Dendritic cell treated with granulocyte-macrophage colony-stimulating factor and Interleukin-4, amounts not matched to agents 40 ng/mL and 50 ng/mL, for 4 days (primary cell): Measurements from ENCODE around the gene PFKFB2.

ENCODE experiments used
- H3K27ac Mint-ChIP-seq: one replicate; pipeline ENCODE4 v1.8.0; 2022; ENCODE audit warnings: mild to moderate bottlenecking, mixed read lengths
- H3K27me3 Mint-ChIP-seq: one replicate; pipeline ENCODE4 v1.8.0; 2022; ENCODE audit warnings: mild to moderate bottlenecking, mixed read lengths
- H3K36me3 Mint-ChIP-seq: one replicate; pipeline ENCODE4 v1.8.0; 2022; ENCODE audit warnings: low read depth, mixed read lengths
- H3K4me1 Mint-ChIP-seq: one replicate; pipeline ENCODE4 v1.8.0; 2022; ENCODE audit warnings: low read depth, mixed read lengths
- H3K4me3 Mint-ChIP-seq: one replicate; pipeline ENCODE4 v1.8.0; 2022; ENCODE audit warnings: mild to moderate bottlenecking, moderate library complexity, mixed read lengths
- H3K9me3 Mint-ChIP-seq: one replicate; pipeline ENCODE4 v1.8.0; 2022; ENCODE audit warnings: mixed read lengths
- intact Hi-C: fragments of 100-400 bp; cut with micrococcal nuclease; formaldehyde crosslinking; loops from one replicate; pipeline ENCODE4 v1.15.0; 2022

The PFKFB2 gene

DNA sequence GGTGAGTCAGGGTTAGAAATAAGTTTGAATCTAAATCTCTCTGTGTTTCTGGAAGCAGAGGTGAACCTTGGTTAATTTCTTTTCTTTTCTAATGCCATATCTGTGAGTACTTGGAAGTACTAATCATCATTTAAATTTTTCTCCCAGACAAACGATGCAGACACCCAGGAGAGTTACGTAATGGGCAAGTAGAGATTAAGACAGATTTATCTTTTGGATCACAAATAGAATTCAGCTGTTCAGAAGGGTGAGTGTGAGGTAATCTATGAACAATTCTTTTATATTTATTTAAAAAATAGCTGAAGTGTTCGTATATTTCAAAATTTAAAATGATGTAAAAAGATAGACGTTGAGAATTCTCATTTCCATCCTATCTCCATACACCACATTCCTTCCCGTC is 62.2 kb downstream of the PFKFB2 start:
- Mint-ChIP-seq H3K27ac (no peak overlapping the region), H3K36me3 (no peaks in the 10 kb centered on the region), H3K4me3 (no peak overlapping the region), H3K4me1 (no peaks in the 10 kb centered on the region), H3K27me3 (peaks cover 2% of the 10 kb centered on the region), H3K9me3 (no peaks in the 10 kb centered on the region)
- intact Hi-C loops, result no loop called here

DNA sequence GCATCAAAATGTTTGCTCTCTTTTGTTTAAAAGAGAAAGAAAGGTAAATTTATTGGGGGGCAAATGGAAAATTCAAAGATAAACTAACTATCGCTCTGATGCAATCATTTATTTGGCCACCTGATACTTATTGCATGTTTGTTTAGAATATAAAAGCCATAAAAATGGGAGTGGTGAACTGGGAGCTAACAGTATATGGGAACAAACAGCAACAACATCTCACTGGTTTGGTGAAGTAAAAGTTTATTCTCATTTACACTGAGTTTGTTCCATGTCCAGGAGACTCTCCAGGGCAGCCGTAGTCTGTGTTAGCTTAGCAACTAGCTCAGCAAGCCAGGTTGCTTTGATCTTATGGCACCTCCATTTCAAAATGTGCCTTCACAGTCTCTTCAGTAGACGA is 71.3 kb downstream of the PFKFB2 start:
- H3K27ac Mint-ChIP-seq, result no peak overlapping the region
- no peaks in the 10 kb centered on the region for H3K27me3 Mint-ChIP-seq
- H3K4me1 Mint-ChIP-seq, result no peaks in the 10 kb centered on the region
- peaks cover 34% of the 10 kb centered on the region for H3K9me3 Mint-ChIP-seq
- H3K4me3 Mint-ChIP-seq, result no peak overlapping the region
- intact Hi-C loops, result no loop called here
- H3K36me3 Mint-ChIP-seq, result peaks cover 11% of the 10 kb centered on the region

DNA sequence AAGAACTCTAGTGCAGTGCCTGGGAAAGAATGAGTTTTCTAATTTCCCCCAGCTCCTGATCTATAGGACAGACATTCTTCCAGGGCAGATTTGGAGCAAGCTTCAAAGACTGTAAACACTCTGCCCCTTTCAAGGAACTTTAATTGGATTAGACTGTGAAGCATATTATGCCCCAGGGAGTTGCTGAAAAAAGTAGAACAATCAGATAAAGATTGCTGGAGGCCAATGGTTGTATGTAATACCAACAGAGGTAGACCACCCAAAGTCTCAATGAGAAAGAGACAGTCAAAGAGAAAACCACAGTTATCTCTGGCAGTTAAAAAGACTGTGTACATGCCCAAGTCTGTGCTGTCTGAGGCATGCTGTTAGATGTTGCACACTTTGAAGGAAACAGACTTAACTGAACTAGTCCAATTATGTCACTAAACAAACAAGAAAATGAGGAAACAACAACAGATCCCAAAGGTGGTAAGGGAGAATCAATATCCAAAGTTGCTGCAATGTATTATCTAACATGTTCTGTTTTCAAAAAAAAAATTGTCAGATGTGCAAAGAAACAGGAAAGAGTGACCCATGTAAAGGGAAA is 75.4 kb downstream of the PFKFB2 start:
- Mint-ChIP-seq H3K27me3 (no peaks in the 10 kb centered on the region), H3K4me3 (no peak overlapping the region), H3K4me1 (no peaks in the 10 kb centered on the region), H3K27ac (no peak overlapping the region), H3K36me3 (peaks cover 12% of the 10 kb centered on the region), H3K9me3 (peaks cover 52% of the 10 kb centered on the region)
- intact Hi-C loops, result no loop called here

DNA sequence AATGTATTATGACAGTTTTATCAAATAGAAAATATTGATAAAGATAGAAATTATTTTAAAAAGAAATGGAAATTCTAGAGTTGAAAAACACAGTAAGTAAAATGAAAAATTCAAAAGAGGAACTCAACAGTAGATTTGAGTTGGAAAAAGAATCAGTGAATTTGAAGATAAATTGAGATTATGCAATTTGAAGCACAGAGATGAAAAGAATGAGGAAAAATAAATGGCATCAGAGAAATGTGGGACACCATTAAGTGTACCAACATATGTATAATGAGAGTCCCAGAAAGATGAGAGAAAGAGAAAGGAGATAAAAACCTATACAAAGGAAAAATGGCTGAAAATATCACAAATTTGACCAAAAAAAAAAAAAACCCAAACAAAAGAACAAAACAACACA is 76.0 kb downstream of the PFKFB2 start:
- H3K4me1 Mint-ChIP-seq, result peaks cover under 1% of the 10 kb centered on the region
- H3K36me3 Mint-ChIP-seq, result peaks cover 12% of the 10 kb centered on the region
- no peak overlapping the region for H3K4me3 Mint-ChIP-seq
- intact Hi-C loops, result no loop called here
- no peaks in the 10 kb centered on the region for H3K27me3 Mint-ChIP-seq
- H3K27ac Mint-ChIP-seq, result no peak overlapping the region
- peaks cover 52% of the 10 kb centered on the region for H3K9me3 Mint-ChIP-seq
